Stimulated activated CD4-positive, alpha-beta T cell treated with anti-CD3 and anti-CD28 coated beads, Interleukin-1b, Interleukin-23, amount 100 ng/mL, for 48 hours (primary cell): ENCODE data around the gene PIGN.
A peak's percentile ranks its signal among the peaks of the same experiment; 100 is the strongest.
"Not testable (repeated sequence)": the region's sequence is repeated elsewhere in the genome, so short reads cannot be mapped to it uniquely, and the experiment has no call there.

Experiments
- DNase-seq: peaks from one replicate; pipeline ENCODE4 v3.0.0-alpha.2; 2020

The PIGN gene

GRCh38 chr18:62179213-62179612 lies 7.6 kb downstream of the PIGN start:
- no peak for DNase-seq

GRCh38 chr18:62177271-62177670 lies 9.6 kb downstream of the PIGN start:
- DNase-seq, result no peak

GRCh38 chr18:62175521-62175920 lies 11.3 kb downstream of the PIGN start:
- no peak for DNase-seq

- no peak for DNase-seq
Observed at GRCh38 chr18:62172298-62172697, 14.6 kb downstream of the PIGN start.

DNA sequence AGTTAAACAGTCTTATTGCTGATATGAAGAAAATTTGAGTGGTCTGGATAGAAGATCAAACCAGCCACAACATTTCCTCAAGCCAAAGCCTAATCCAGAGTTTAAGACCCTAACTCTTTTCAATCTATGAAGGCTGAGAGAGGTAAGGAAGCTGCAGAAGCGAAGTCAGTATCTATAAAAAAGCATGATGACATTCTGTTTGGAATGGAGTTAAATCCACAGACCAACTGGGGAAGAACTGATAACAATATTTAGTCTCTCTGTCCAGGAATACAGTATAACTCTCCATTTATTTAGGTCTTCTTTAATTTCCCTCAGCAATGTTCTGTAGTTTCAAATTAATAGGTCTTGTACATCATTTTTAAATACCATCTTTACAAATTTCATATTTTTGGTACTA lies 16.0 kb downstream of the PIGN start:
- DNase-seq, result no peak

DNA sequence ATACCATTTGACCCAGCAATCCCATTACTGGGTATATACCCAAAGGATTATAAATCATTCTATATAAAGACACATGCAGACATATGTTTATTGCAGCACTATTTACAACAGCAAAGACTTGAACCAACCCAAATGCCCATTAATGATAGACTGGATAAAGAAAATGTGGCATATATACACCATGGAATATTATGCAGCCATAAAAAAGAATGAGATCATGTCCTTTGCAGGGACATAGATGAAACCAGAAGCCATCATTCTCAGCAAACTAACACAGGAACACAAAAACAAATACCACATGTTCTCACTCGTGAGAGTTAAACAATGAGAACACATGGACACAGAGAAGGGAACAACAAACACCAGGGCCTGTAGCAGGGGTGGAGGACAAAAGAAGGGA lies 20.3 kb downstream of the PIGN start:
- not testable (repeated sequence) for DNase-seq

- DNase-seq, result no peak
Observed at GRCh38 chr18:62165583-62165982, 21.3 kb downstream of the PIGN start.

GRCh38 chr18:62164855-62165487 lies 21.9 kb downstream of the PIGN start:
- DNase-seq, result no peak

DNA sequence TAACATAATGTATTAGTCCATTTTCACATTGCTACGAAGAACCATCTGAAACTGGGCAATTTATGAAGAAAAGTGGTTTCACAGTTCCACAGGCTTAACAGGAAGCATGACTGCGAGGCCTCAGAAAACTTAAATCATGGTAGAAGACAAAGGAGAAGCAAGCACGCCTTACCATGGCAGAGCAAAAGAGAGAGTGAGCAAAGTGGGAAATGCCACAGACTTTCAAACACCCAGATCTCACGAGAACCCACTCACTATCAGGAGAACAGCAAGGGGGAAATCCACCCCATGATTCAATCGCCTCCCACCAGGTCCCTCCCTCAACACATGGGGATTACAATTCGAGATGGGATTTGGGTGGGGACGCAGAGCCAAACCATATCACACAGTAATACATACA lies 22.5 kb downstream of the PIGN start:
- no peak for DNase-seq

- DNase-seq, result no peak
Observed at GRCh38 chr18:62157843-62158242, 29.0 kb downstream of the PIGN start.

GRCh38 chr18:62152844-62153243 lies 34.0 kb downstream of the PIGN start:
- no peak for DNase-seq

DNA sequence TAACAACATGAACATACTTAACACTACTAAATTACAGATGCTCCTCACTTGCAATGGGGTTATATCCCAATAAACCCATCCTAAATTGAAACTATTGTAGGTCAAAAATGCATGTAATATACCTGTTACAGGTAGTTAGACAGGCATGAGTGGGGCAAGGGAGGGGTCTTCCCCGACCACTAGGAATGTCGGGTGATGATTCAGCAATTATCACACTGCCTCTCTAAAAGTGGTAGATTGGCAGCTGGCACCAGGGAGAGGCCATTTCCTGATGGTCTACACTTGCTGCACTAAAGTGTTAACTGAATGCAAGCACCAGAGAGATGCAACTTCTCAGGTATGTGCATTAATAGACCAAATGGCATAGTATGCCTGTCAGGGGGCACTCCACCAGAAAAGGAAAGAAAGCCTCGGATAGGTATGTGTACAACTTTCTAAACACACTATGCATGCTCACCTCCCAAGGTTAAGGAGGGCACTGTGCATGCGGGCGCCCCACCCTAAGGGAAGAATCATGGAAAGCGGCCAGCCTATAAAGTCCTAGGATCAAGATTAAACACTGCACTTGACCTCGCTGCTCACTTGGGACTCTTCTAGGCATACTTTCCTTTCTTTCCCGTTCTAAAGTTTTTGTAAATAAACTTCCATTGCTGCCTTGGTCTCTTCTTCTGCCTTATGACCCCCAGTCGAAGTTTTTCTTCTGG lies 35.6 kb downstream of the PIGN start:
- no peak for DNase-seq

DNA sequence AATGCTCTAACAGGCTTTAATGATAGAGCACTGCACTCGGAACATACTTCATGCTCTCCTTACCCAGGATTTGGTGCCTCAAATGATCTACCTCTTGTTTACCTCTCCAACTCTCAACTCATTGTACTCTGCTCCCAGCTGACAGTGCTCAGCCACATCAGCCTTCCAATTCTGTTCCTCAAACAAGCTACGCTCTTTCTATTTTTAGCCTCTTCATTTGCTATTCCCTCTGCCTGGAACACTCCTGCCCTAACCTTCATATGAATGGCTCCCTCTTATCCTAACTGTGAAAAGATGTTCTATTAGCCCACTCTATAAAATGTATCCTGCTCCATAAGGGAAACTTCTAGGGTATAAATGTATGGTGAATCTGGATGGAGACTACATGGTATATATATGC lies 42.5 kb downstream of the PIGN start:
- no peak for DNase-seq

DNA sequence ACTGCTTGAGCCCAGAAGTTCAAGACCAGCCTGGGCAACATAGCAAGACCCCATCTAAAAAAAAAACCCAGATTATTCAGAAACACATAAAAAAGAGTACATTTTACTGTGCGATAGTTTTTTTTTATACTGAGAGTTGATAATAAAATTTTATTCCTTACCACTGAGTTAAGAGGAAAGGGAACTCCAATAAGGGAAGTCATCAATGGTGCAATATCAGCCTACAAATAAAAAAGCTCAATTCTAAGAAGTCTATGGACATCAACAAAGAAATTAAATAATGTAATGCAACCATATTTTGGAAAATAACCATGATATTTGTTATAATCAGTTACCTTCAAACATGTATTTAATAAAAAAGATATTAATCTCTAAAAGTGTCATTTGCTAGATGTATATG lies 46.6 kb downstream of the PIGN start:
- DNase-seq, result no peak

- DNase-seq, result no peak
Observed at GRCh38 chr18:62138461-62139235, 48.2 kb downstream of the PIGN start.

DNA sequence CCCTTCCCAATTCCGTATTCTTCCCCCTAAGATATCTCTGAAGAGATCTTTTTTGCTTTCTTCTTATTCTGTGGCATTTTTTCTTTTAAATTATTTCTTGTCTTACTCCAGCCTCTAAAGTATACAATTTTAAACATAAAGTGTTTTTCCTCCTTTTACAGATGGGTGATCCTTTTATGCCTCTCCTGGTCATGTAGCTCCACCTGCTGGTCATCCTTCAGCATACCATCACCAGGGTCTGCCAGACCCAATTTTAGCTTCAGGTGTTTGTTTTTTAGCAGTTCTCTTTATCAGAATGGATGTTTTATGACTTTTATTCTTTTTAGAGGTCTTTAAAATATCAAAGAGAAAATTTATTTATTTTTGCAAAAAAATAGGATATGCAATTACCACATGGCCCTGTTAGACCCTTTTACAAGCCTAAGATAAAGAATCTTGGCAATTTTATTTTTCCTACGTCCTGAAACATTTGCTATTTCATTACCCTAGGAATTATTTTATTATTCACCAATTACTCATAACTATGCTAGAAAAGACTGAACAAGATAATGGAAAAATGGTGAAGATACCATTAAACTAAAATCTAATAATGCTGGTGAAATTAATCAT lies 55.5 kb downstream of the PIGN start:
- peak; percentile 60 for DNase-seq

GRCh38 chr18:62128157-62128556 lies 58.7 kb downstream of the PIGN start:
- no peak for DNase-seq

- no peak for DNase-seq
Observed at GRCh38 chr18:62126737-62127136, 60.1 kb downstream of the PIGN start.

- DNase-seq, result no peak
Observed at GRCh38 chr18:62125702-62126101, 61.2 kb downstream of the PIGN start.

GRCh38 chr18:62122330-62122729 lies 64.5 kb downstream of the PIGN start:
- DNase-seq, result no peak

GRCh38 chr18:62119884-62120283 lies 67.0 kb downstream of the PIGN start:
- no peak for DNase-seq

- DNase-seq, result no peak
Observed at GRCh38 chr18:62118328-62118727, 68.5 kb downstream of the PIGN start.

DNA sequence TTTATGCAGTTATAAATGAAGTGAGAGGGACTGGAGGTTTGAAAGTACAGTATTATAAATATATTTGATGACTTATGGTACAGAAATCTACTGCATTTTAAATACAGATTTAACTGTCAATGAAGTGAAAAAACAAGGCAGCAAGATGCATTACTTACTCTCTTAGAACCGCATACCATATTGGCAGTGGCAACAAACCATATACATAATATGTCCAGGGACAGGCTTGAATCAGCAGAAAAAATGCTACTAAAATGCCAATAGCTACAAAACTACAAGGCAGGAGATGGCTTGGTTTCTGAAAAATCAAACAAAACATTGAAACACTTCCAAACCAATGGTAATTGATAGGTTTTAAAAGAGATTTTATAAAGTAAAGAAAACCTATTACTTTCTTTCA lies 77.2 kb downstream of the PIGN start:
- no peak for DNase-seq

- no peak for DNase-seq
Observed at GRCh38 chr18:62107881-62108280, 79.0 kb downstream of the PIGN start.
